Liver (tissue), 3 donors: ENCODE results near the gene PDE4D.

ENCODE experiments used
- CTCF ChIP-seq: fragments of 150-350 bp; IDR thresholded peaks from 2 replicates; pipeline ENCODE4 v1.5.1; 2017; ENCODE audit warnings: improper control_type of control experiment, low read depth, low read length; ENCODE audit not compliant: missing input control
- FOXA1 ChIP-seq: IDR thresholded peaks from 2 replicates; pipeline ENCODE4 v1.6.1; 2016; ENCODE audit warnings: antibody characterized with exemption
- HNF4A ChIP-seq, 2 donors: conservative IDR thresholded peaks; 2 replicates each; pipeline ENCODE4 v1.6.1; 2016; ENCODE audit warnings: antibody characterized with exemption in 2 of 2, mild to moderate bottlenecking in 2 of 2
- MAX ChIP-seq: IDR thresholded peaks from 2 replicates; pipeline ENCODE4 v1.6.1; 2016; ENCODE audit warnings: antibody characterized with exemption
- RAD21 ChIP-seq, 2 donors: IDR thresholded peaks; 2 replicates each; pipeline ENCODE4 v1.6.1; 2016; ENCODE audit warnings: antibody characterized with exemption in 2 of 2, mild to moderate bottlenecking in 2 of 2
- REST ChIP-seq: IDR thresholded peaks from 2 replicates; pipeline ENCODE4 v1.6.1; 2016; ENCODE audit warnings: antibody characterized with exemption, mild to moderate bottlenecking
- RXRA ChIP-seq, 2 donors: IDR thresholded peaks; 2 replicates each; pipeline ENCODE4 v1.6.1; 2017 to 2018; ENCODE audit warnings: antibody characterized with exemption in 2 of 2, mild to moderate bottlenecking in 1 of 2
- TAF1 ChIP-seq: conservative IDR thresholded peaks from 2 replicates; pipeline ENCODE4 v1.6.1; 2016; ENCODE audit warnings: antibody characterized with exemption, mild to moderate bottlenecking
- YY1 ChIP-seq: IDR thresholded peaks from 2 replicates; pipeline ENCODE4 v1.6.1; 2016; ENCODE audit warnings: antibody characterized with exemption, mild to moderate bottlenecking
- donor health status: healthy.
- donor health status: healthy.

- TF ChIP-seq CTCF (no peak), RAD21 (IDR thresholded peaks at IDR 0.05) (no peak), REST (no peak), MAX (no peak), FOXA1 (no peak), YY1 (no peak), HNF4A (conservative IDR thresholded peaks at IDR 0.05) (no peak), RXRA (IDR thresholded peaks at IDR 0.05) (no peak), TAF1 (no peak)
These were observed 56.5 kb downstream of the PDE4D start for GRCh38 chr5:59837071-59837470.
